Fibroblast of lung (primary cell): ENCODE measurements around the gene ZNF570. TPM values are rescaled to one million over a fixed set of nuclear protein-coding genes. Genes with fewer than 3 reads are reported as not detected.

Source experiments
- DNase-seq, 2 donors: peaks; one replicate each; pipeline versions ENCODE4 v3.0.0 to v3.0.0-alpha.2; 2010; ENCODE audit warnings: low read depth in 2 of 2
- H2AFZ ChIP-seq: 2 replicates; pipeline ENCODE4 v1.5.1; 2012; ENCODE audit warnings: low read length, control low read depth, inconsistent platforms
- H3K27ac ChIP-seq: 2 replicates; pipeline ENCODE4 v1.5.1; 2011; ENCODE audit warnings: low read length, control low read depth; ENCODE audit not compliant: insufficient read depth
- H3K27me3 ChIP-seq: 2 replicates; pipeline ENCODE4 v1.5.1; 2011; ENCODE audit warnings: mild to moderate bottlenecking, low read length; ENCODE audit not compliant: control insufficient read depth, insufficient read depth
- H3K36me3 ChIP-seq: 2 replicates; pipeline ENCODE4 v1.5.1; 2011; ENCODE audit warnings: low read length; ENCODE audit not compliant: control insufficient read depth, insufficient read depth
- H3K4me1 ChIP-seq: 2 replicates; pipeline ENCODE4 v1.5.1; 2011; ENCODE audit warnings: low read length; ENCODE audit not compliant: control insufficient read depth, insufficient read depth; ENCODE audit errors: extremely low read depth
- H3K4me2 ChIP-seq: 2 replicates; pipeline ENCODE4 v1.5.1; 2011; ENCODE audit warnings: low read length, control low read depth; ENCODE audit not compliant: insufficient read depth; ENCODE audit errors: extremely low read depth
- H3K4me3 ChIP-seq, 4 experiments: fragments of 200-600 bp in 1 of 4; sonication (generic) in 1 of 4; replicated peaks in 1 of 4; 2 replicates each; pipeline ENCODE4 v1.5.1; 2011 to 2016; ENCODE audit warnings: low read length in 4 of 4, low read depth in 3 of 4, mild to moderate bottlenecking in 3 of 4, control low read depth in 2 of 4, inconsistent platforms in 1 of 4, mixed read lengths in 1 of 4; ENCODE audit not compliant: insufficient read depth in 1 of 4; ENCODE audit errors: control extremely low read depth in 1 of 4
- H3K79me2 ChIP-seq: 2 replicates; pipeline ENCODE4 v1.5.1; 2012; ENCODE audit warnings: mild to moderate bottlenecking, low read length, inconsistent platforms; ENCODE audit not compliant: control insufficient read depth, insufficient read depth
- H3K9ac ChIP-seq: 2 replicates; pipeline ENCODE4 v1.5.1; 2011; ENCODE audit warnings: mild to moderate bottlenecking, low read length, control low read depth; ENCODE audit not compliant: insufficient read depth
- H3K9me3 ChIP-seq: 2 replicates; pipeline ENCODE4 v1.5.1; 2012; ENCODE audit warnings: low read depth, low read length; ENCODE audit not compliant: control insufficient read depth, insufficient read depth
- H4K20me1 ChIP-seq: 2 replicates; pipeline ENCODE4 v1.5.1; 2011; ENCODE audit warnings: low read length; ENCODE audit not compliant: control insufficient read depth, insufficient read depth; ENCODE audit errors: extremely low read depth
- CTCF ChIP-seq, 2 donors: IDR thresholded peaks in 1 of 2; conservative IDR thresholded peaks in 1 of 2; 1 replicate in 1 of 2; 2 replicates in 1 of 2; pipeline ENCODE4 v1.5.1; 2011 to 2012; ENCODE audit warnings: low read length in 2 of 2, control low read depth in 1 of 2, inconsistent platforms in 1 of 2, low read depth in 1 of 2, mild to moderate bottlenecking in 1 of 2
- EZH2 ChIP-seq: IDR thresholded peaks from 2 replicates; pipeline ENCODE4 v1.5.1; 2012; ENCODE audit warnings: low read length, control low read depth, mild to moderate bottlenecking; ENCODE audit errors: missing control alignments
- polyA minus RNA-seq: library from RNA; depleted of rRNA, polyadenylated mRNA; stranded (reverse); fragments of >200 nt; gene quantifications from 2 replicates; pipeline ENCODE4 v1.2.3, GENCODE V29; 2011; ENCODE audit warnings: low replicate concordance
- polyA plus RNA-seq, 2 donors: library from polyadenylated mRNA; depleted of rRNA in 1 of 2; stranded (reverse) in 1 of 2; unstranded in 1 of 2; fragments of >200 nt; gene quantifications; 2 replicates each; pipeline ENCODE4 v1.2.1, GENCODE V29; 2011 to 2012; ENCODE audit warnings: missing spikeins in 1 of 2
- total RNA-seq: library from RNA; depleted of rRNA; stranded (reverse); fragments of >200 nt; gene quantifications from 2 replicates; pipeline ENCODE4 v1.2.1, GENCODE V29; 2014

ZNF570 gene
- 11.7 and 13.4 TPM in 2 replicates for total RNA-seq
- polyA plus RNA-seq: 4.1 and 5.8 TPM in 2 replicates
- polyA plus RNA-seq (2012): 1.9 and 3.5 TPM in 2 replicates
- polyA minus RNA-seq: 1.1 and 1.7 TPM in 2 replicates

- no peaks in the 10 kb centered on the region for H3K9me3 ChIP-seq
- DNase-seq: peak; percentile 89 to 90
- H3K4me3 ChIP-seq: peak within 1 kb of the TSS; percentile 79 to 97 (median 82)
- peak within 1 kb of the TSS; percentile 69 for H3K9ac ChIP-seq
- no peak for TF ChIP-seq EZH2
- no peak for TF ChIP-seq CTCF (conservative IDR thresholded peaks at IDR 0.05 in 1 of 2, IDR thresholded peaks at IDR 0.05 in 1 of 2; ENCODE audit: low read depth in 1 of 2, low read length in 2 of 2)
- peak within 1 kb of the TSS; percentile 100 for H2AFZ ChIP-seq
- no peaks in the 10 kb centered on the region for H4K20me1 ChIP-seq
- peaks cover 2% of the 10 kb centered on the region for H3K36me3 ChIP-seq
- no peaks in the 10 kb centered on the region for H3K4me1 ChIP-seq
- H3K4me2 ChIP-seq: peak within 1 kb of the TSS; percentile 79
- peaks cover 1% of the 10 kb centered on the region for H3K79me2 ChIP-seq
- peak within 1 kb of the TSS; percentile 70 for H3K27ac ChIP-seq
- H3K27me3 ChIP-seq: no peaks in the 10 kb centered on the region
Measured at GRCh38 chr19:37468961-37469777, at the start of gene ZNF570. Gene ZNF570 (plus strand): TSS chr19:37469356. CDS start chr19:37470355, 999 bp downstream.

- Histone ChIP-seq H2AFZ (no peak overlapping the region), H3K4me1 (no peaks in the 10 kb centered on the region), H3K36me3 (no peaks in the 10 kb centered on the region), H3K4me2 (no peak overlapping the region), H4K20me1 (no peaks in the 10 kb centered on the region), H3K79me2 (no peaks in the 10 kb centered on the region), H3K27me3 (no peaks in the 10 kb centered on the region), H3K27ac (no peak overlapping the region), H3K9ac (no peak overlapping the region), H3K4me3 (no peak overlapping the region), H3K9me3 (peaks cover 4% of the 10 kb centered on the region)
- no peak for DNase-seq
- no peak for TF ChIP-seq CTCF (conservative IDR thresholded peaks at IDR 0.05 in 1 of 2, IDR thresholded peaks at IDR 0.05 in 1 of 2; ENCODE audit: low read depth in 1 of 2, low read length in 2 of 2)
- TF ChIP-seq EZH2: no peak
Measured at GRCh38 chr19:37452500-37453245, 16.5 kb upstream of the ZNF570 start.

GRCh38 chr19:37466277-37466797, 2.8 kb upstream of the ZNF570 start:
- H3K4me2 ChIP-seq: peak overlapping the region; percentile 68
- no peaks in the 10 kb centered on the region for H3K27me3 ChIP-seq
- H3K27ac ChIP-seq: peak overlapping the region; percentile 78
- H2AFZ ChIP-seq: peak overlapping the region; percentile 99
- no peaks in the 10 kb centered on the region for H4K20me1 ChIP-seq
- TF ChIP-seq CTCF (conservative IDR thresholded peaks at IDR 0.05 in 1 of 2, IDR thresholded peaks at IDR 0.05 in 1 of 2; ENCODE audit: low read depth in 1 of 2, low read length in 2 of 2) (no peak), EZH2 (no peak)
- H3K79me2 ChIP-seq: peaks cover 1% of the 10 kb centered on the region
- no peaks in the 10 kb centered on the region for H3K4me1 ChIP-seq
- peak overlapping the region; percentile 81 for H3K9ac ChIP-seq
- H3K9me3 ChIP-seq: no peaks in the 10 kb centered on the region
- no peak for DNase-seq
- H3K4me3 ChIP-seq: peak overlapping the region; percentile 84 to 97 (median 90)
- H3K36me3 ChIP-seq: peaks cover under 1% of the 10 kb centered on the region
